Measurements from ENCODE around the gene RGS7.
"Not testable (repeated sequence)": the region's sequence is repeated elsewhere in the genome, so short reads cannot be mapped to it uniquely, and the experiment has no call there.

Gene RGS7

GRCh38 chr1:240820816-240821215 lies 536.2 kb downstream of the RGS7 start:
- DNase-seq = no peak

GRCh38 chr1:240816472-240816871 lies 540.5 kb downstream of the RGS7 start:
- DNase-seq = no peak

GRCh38 chr1:240813720-240814119 lies 543.3 kb downstream of the RGS7 start:
- no peak for DNase-seq

- DNase-seq = no peak
These were observed 545.7 kb downstream of the RGS7 start for GRCh38 chr1:240811256-240811655.

GRCh38 chr1:240808381-240808780 lies 548.6 kb downstream of the RGS7 start:
- no peak for DNase-seq

GRCh38 chr1:240806200-240806745 lies 550.7 kb downstream of the RGS7 start:
- DNase-seq = no peak

GRCh38 chr1:240804475-240804874 lies 552.5 kb downstream of the RGS7 start:
- no peak for DNase-seq

GRCh38 chr1:240803151-240803550 lies 553.9 kb downstream of the RGS7 start:
- DNase-seq = no peak

- DNase-seq = no peak
These were observed 554.7 kb downstream of the RGS7 start for GRCh38 chr1:240802271-240802670.

GRCh38 chr1:240801442-240801841 lies 555.6 kb downstream of the RGS7 start:
- DNase-seq = no peak

- DNase-seq = no peak
These were observed 556.7 kb downstream of the RGS7 start for GRCh38 chr1:240800291-240800690.

- no peak for DNase-seq
These were observed 560.0 kb downstream of the RGS7 start for GRCh38 chr1:240797050-240797449.

- no peak for DNase-seq
These were observed 562.8 kb downstream of the RGS7 start for GRCh38 chr1:240794046-240794843.

GRCh38 chr1:240792915-240793529 lies 564.0 kb downstream of the RGS7 start:
- no peak for DNase-seq

GRCh38 chr1:240790856-240791255 lies 566.1 kb downstream of the RGS7 start:
- DNase-seq = no peak

GRCh38 chr1:240786880-240787279 lies 570.1 kb downstream of the RGS7 start:
- DNase-seq = no peak

- DNase-seq = no peak
These were observed 572.2 kb downstream of the RGS7 start for GRCh38 chr1:240784776-240785175.

GRCh38 chr1:240783728-240784137 lies 573.3 kb downstream of the RGS7 start:
- not testable (repeated sequence) for DNase-seq

GRCh38 chr1:240776237-240776636 lies 580.8 kb downstream of the RGS7 start:
- DNase-seq = no peak

- no peak for DNase-seq
These were observed 584.9 kb downstream of the RGS7 start for GRCh38 chr1:240772131-240772530.

- DNase-seq = no peak
These were observed 585.6 kb downstream of the RGS7 start for GRCh38 chr1:240771450-240771849.

GRCh38 chr1:240768979-240769378 lies 588.0 kb downstream of the RGS7 start:
- DNase-seq = no peak

- no peak for DNase-seq
These were observed 590.2 kb downstream of the RGS7 start for GRCh38 chr1:240766831-240767230.

- DNase-seq = no peak
These were observed 591.2 kb downstream of the RGS7 start for GRCh38 chr1:240765732-240766363.
